NCI-H146 treated with DMSO at 0.1 percent for 48 hours (cell line): Measurements from ENCODE around the gene CKAP2L.
"Not testable (repeated sequence)": the region's sequence is repeated elsewhere in the genome, so short reads cannot be mapped to it uniquely, and the experiment has no call there.

Source experiments
- DNase-seq: peaks from one replicate; lab custom pipeline; 2025; ENCODE audit not compliant: unreplicated experiment; lab: John Stamatoyannopoulos, UW

The CKAP2L gene

GRCh38 chr2:112712465-112712864 lies 51.9 kb downstream of the CKAP2L start:
- DNase-seq, result no peak

- DNase-seq, result no peak
Measured at GRCh38 chr2:112710956-112711750, 53.3 kb downstream of the CKAP2L start.

GRCh38 chr2:112709703-112710102 lies 54.7 kb downstream of the CKAP2L start:
- DNase-seq, result no peak

- DNase-seq, result no peak
Measured at GRCh38 chr2:112708968-112709367, 55.4 kb downstream of the CKAP2L start.

GRCh38 chr2:112706947-112707346 lies 57.5 kb downstream of the CKAP2L start:
- DNase-seq, result not testable (repeated sequence)

- DNase-seq, result no peak
Measured at GRCh38 chr2:112706170-112706664, 58.2 kb downstream of the CKAP2L start.

GRCh38 chr2:112705575-112705974 lies 58.8 kb downstream of the CKAP2L start:
- no peak for DNase-seq

GRCh38 chr2:112703684-112704083 lies 60.7 kb downstream of the CKAP2L start:
- DNase-seq, result no peak

- no peak for DNase-seq
Measured at GRCh38 chr2:112701052-112701451, 63.4 kb downstream of the CKAP2L start.

- DNase-seq, result no peak
Measured at GRCh38 chr2:112699984-112700667, 64.3 kb downstream of the CKAP2L start.

GRCh38 chr2:112698834-112699515 lies 65.4 kb downstream of the CKAP2L start:
- no peak for DNase-seq

GRCh38 chr2:112694182-112694581 lies 70.2 kb downstream of the CKAP2L start:
- no peak for DNase-seq

GRCh38 chr2:112693596-112693995 lies 70.8 kb downstream of the CKAP2L start:
- no peak for DNase-seq

- no peak for DNase-seq
Measured at GRCh38 chr2:112692918-112693317, 71.5 kb downstream of the CKAP2L start.

- peak; percentile 82 for DNase-seq
Measured at GRCh38 chr2:112692495-112692911, 71.9 kb downstream of the CKAP2L start.

- no peak for DNase-seq
Measured at GRCh38 chr2:112691881-112692281, 72.5 kb downstream of the CKAP2L start.

- DNase-seq, result peak; percentile 24
Measured at GRCh38 chr2:112690853-112691401, 73.5 kb downstream of the CKAP2L start.

- DNase-seq, result no peak
Measured at GRCh38 chr2:112688086-112688880, 76.1 kb downstream of the CKAP2L start.

- no peak for DNase-seq
Measured at GRCh38 chr2:112687522-112687921, 76.9 kb downstream of the CKAP2L start.
